Body of pancreas (tissue), 4 donors: ENCODE results near the gene CCDC71. TPM values are rescaled to one million over a fixed set of nuclear protein-coding genes. Genes with fewer than 3 reads are reported as not detected.

Experiments used
- ATAC-seq: fragments of 150-250 bp; one replicate; pipeline ENCODE4 v1.9.1; 2016
- DNase-seq, 4 donors: peaks; one replicate each; pipeline ENCODE4 v3.0.0-alpha.2; 2019
- H3K27ac ChIP-seq, 4 donors: fragments of 200-600 bp; sonication (generic); 1 replicate in 3 of 4; 2 replicates in 1 of 4; pipeline versions ENCODE4 v1.5.1 to v1.6.1; 2016 to 2019; ENCODE audit warnings: mild to moderate bottlenecking in 1 of 4, mixed read lengths in 1 of 4, moderate library complexity in 1 of 4
- H3K27me3 ChIP-seq, 2 donors: fragments of 200-600 bp; sonication (generic); one replicate each; pipeline ENCODE4 v1.6.0; 2016; ENCODE audit warnings: mild to moderate bottlenecking in 1 of 2
- H3K36me3 ChIP-seq, 2 donors: fragments of 200-600 bp; sonication (generic); replicated peaks in 1 of 2; 2 replicates each; pipeline ENCODE4 v1.5.1; 2016; ENCODE audit warnings: low read depth in 2 of 2; ENCODE audit not compliant: insufficient read depth in 1 of 2
- H3K4me1 ChIP-seq: fragments of 200-600 bp; sonication (generic); one replicate; pipeline ENCODE4 v1.6.0; 2016
- H3K4me3 ChIP-seq, 2 donors: fragments of 200-600 bp; sonication (generic); 1 replicate in 1 of 2; 2 replicates in 1 of 2; pipeline ENCODE4 v1.5.1; 2016 to 2019
- H3K9me3 ChIP-seq, 3 donors: fragments of 200-600 bp; sonication (generic); 1 replicate in 2 of 3; 2 replicates in 1 of 3; pipeline ENCODE4 v1.5.1; 2016
- POLR2A ChIP-seq, 3 donors: fragments of 450-650 bp; IDR thresholded peaks; one replicate each; pipeline ENCODE4 v1.6.1; 2016; ENCODE audit warnings: antibody characterized with exemption in 3 of 3, mild to moderate bottlenecking in 2 of 3
- WGBS, 2 donors: methylation state at CpG; one replicate each; pipeline ENCODE4 v1.1.5; 2017; 5-methylcytosine and 5-hydroxymethylcytosine counted together
- intact Hi-C: fragments of 100-400 bp; cut with DNase I; formaldehyde crosslinking; loops from one replicate; pipeline ENCODE4 v1.15.1; 2023
- total RNA-seq, 2 donors: library from RNA; depleted of rRNA; stranded (reverse); fragments of >200 nt; gene quantifications; one replicate each; pipeline ENCODE4 v1.1.0, GENCODE V29; 2016
- TF ChIP-seq, protein P1 (sequence below), 7 experiments: fragments of 450-650 bp in 4 of 7; fragments of 200-600 bp in 3 of 7; sonication (generic) in 3 of 7; IDR thresholded peaks; one replicate each; pipeline ENCODE4 v1.5.1; 2016 to 2019; ENCODE audit warnings: antibody characterized with exemption in 7 of 7

Gene CCDC71
- total RNA-seq, 2 donors from 2014 or later, result 15.5 to 19.5 TPM

DNA sequence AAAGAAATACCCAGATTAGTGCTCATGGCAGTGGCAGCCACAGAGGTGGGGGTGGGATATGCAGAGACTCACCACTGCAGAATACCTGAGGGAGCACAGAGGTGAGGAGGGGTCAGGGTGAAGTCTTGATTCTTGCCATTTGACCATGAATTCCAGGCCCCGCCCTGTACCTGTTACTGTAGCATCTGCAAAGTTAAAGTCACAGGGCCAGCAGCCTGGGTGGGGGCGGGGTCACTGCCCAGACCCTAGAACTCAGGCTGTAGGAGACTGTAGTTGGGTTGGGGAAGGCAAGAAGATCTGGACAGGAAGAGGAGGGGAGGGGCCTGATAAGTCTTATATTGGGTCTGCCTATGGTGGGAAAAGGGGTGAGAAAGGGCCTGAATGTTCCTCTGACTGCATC, 14.5 kb downstream of the CCDC71 start:
- no peaks in the 10 kb centered on the region for H3K27me3 ChIP-seq
- H3K27ac ChIP-seq, result no peak overlapping the region
- 83 to 86% methylated on average over 2 of the region's 2 CpGs for WGBS, 2 donors
- TF ChIP-seq, protein P1, sequence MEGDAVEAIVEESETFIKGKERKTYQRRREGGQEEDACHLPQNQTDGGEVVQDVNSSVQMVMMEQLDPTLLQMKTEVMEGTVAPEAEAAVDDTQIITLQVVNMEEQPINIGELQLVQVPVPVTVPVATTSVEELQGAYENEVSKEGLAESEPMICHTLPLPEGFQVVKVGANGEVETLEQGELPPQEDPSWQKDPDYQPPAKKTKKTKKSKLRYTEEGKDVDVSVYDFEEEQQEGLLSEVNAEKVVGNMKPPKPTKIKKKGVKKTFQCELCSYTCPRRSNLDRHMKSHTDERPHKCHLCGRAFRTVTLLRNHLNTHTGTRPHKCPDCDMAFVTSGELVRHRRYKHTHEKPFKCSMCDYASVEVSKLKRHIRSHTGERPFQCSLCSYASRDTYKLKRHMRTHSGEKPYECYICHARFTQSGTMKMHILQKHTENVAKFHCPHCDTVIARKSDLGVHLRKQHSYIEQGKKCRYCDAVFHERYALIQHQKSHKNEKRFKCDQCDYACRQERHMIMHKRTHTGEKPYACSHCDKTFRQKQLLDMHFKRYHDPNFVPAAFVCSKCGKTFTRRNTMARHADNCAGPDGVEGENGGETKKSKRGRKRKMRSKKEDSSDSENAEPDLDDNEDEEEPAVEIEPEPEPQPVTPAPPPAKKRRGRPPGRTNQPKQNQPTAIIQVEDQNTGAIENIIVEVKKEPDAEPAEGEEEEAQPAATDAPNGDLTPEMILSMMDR (IDR thresholded peaks at IDR 0.05), result no peak
- no peak for TF ChIP-seq POLR2A (IDR thresholded peaks at IDR 0.05)
- DNase-seq (no peak), ATAC-seq (no peak)
- no peaks in the 10 kb centered on the region for H3K36me3 ChIP-seq
- H3K9me3 ChIP-seq, result no peaks in the 10 kb centered on the region
- H3K4me1 ChIP-seq, result no peaks in the 10 kb centered on the region
- H3K4me3 ChIP-seq, result no peak overlapping the region
- intact Hi-C loops, result no loop called here

DNA sequence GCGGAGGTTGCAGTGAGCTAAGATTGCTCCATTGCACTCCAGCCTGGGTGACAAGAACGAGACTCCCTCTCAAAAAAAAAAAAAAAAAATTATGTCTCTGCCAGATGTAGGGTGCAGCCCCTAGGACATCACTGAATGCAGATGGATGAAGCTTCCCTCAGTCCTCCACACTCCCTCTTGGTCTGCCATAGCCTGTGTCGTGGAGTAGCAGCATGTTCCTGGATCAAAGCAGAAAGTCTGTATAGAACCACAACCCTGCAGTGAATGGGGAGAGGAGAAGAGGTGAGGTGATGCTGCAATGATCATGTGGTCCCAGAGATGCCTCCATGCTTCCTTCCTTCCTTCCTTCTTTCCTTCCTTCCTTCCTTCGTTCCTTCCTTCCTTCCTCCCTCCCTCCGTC, 18.0 kb downstream of the CCDC71 start:
- Histone ChIP-seq H3K27me3 (no peaks in the 10 kb centered on the region), H3K4me3 (no peak overlapping the region), H3K27ac (no peak overlapping the region), H3K9me3 (no peaks in the 10 kb centered on the region), H3K4me1 (no peaks in the 10 kb centered on the region), H3K36me3 (no peaks in the 10 kb centered on the region)
- DNase-seq, result no peak
- WGBS, 2 donors, result 71 to 73% methylated on average over 4 to 5 of the region's 5 CpGs
- intact Hi-C loops, result no loop called here
- no peak for TF ChIP-seq POLR2A (IDR thresholded peaks at IDR 0.05)
- TF ChIP-seq, protein P1 (IDR thresholded peaks at IDR 0.05), result no peak
- ATAC-seq, result no peak

DNA sequence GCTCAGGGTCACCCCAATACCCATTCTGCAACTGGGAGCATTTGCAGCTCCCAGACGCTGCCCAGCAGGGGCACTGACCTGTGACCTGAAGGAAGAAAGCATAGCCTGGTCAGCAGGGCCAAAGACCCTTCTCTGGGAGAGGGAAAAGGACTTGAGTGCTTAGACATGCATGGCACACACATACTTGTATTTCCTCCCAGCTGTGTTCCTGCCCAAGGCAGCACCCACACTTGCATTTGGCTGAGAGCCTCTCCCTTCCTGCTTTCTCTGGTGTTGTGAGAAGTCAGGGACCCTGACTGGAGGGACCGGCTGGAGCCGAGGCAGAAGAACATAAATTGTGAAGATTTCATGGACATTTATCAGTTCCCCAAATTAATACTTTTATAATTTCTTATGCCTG, 26.1 kb downstream of the CCDC71 start:
- DNase-seq (no peak), ATAC-seq (no peak)
- H3K4me3 ChIP-seq, result no peak overlapping the region
- no peaks in the 10 kb centered on the region for H3K27me3 ChIP-seq
- H3K36me3 ChIP-seq, result no peaks in the 10 kb centered on the region
- H3K4me1 ChIP-seq, result no peaks in the 10 kb centered on the region
- H3K9me3 ChIP-seq, result no peaks in the 10 kb centered on the region
- TF ChIP-seq POLR2A (IDR thresholded peaks at IDR 0.05), result no peak
- TF ChIP-seq, protein P1 (IDR thresholded peaks at IDR 0.05), result no peak
- H3K27ac ChIP-seq, result no peak overlapping the region
- WGBS, 2 donors, result 63 to 78% methylated on average over 3 of the region's 3 CpGs
- intact Hi-C loops, result no loop called here

DNA sequence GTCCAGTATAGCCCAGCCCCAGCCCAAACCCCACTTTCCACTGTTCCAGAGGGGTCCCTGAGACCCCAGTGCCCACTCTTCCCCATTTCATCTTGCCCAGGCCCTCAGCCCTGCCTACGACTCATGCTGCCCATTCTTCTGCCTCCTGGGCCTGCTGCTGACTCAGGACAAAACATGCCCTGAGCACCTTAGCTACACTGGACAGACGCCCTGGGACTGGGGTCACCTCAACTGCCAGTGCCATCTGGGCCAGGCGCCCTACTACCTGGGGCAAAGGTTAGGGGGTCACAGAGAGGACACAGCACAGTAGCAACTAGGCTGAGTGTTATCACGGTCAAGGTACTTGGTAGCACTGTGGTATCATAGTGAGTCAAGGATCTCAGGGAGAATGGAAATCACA, 30.6 kb downstream of the CCDC71 start:
- 82% methylated on average over 3 to 4 of the region's 4 CpGs for WGBS, 2 donors
- Histone ChIP-seq H3K36me3 (no peaks in the 10 kb centered on the region), H3K4me1 (peaks cover 24% of the 10 kb centered on the region), H3K4me3 (no peak overlapping the region), H3K27ac (no peak overlapping the region), H3K27me3 (no peaks in the 10 kb centered on the region), H3K9me3 (no peaks in the 10 kb centered on the region)
- intact Hi-C loops, result no loop called here
- no peak for TF ChIP-seq POLR2A (IDR thresholded peaks at IDR 0.05)
- TF ChIP-seq, protein P1 (IDR thresholded peaks at IDR 0.05), result no peak
- DNase-seq (no peak), ATAC-seq (no peak)

DNA sequence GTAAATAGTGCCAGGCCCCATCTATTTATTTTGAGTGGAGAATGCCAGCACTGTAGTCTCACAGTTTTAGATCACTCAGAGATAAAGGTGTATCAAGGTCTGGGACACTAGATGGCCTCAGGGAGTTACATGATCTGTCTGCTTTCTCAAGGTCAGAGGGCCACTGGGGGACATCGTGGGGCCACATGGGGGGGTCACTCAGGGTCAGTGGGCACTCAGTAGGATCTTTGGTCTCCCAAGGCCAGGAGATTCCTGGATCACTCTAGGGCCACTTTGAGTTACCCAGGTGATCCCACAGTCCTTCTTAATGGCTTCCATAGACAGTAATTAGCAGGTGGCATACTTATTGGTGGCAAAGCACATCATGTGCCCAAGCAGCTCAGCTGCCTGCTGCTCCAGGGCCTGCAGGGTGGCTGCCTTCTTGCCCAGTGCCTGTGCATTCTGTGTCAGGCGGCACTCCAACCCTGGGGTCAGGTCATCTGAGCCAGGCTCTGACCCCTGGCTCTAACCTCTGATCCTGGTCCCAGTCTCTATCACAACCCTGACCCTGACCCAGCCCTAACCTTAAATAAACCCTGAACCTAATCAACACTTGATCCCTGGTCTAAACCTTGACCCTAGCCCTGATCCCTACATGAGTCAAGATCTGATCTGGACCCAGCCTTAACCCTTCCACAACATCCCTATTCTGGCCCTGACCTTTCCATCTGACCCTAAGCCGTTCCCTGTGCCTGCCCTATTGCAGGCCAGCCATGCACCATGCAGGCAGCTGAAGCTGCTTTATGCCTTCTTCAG, 31.5 kb downstream of the CCDC71 start:
- H3K36me3 ChIP-seq, result no peaks in the 10 kb centered on the region
- no peaks in the 10 kb centered on the region for H3K9me3 ChIP-seq
- TF ChIP-seq POLR2A (IDR thresholded peaks at IDR 0.05), result no peak
- TF ChIP-seq, protein P1 (IDR thresholded peaks at IDR 0.05), result no peak
- intact Hi-C loops, result no loop called here
- DNase-seq (no peak), ATAC-seq (no peak)
- peak overlapping the region in 2 of 4 donors; percentile 20 to 83 for H3K27ac ChIP-seq
- H3K4me1 ChIP-seq, result peaks cover 24% of the 10 kb centered on the region
- no peak overlapping the region for H3K4me3 ChIP-seq
- no peaks in the 10 kb centered on the region for H3K27me3 ChIP-seq
- WGBS, 2 donors, result 50 to 60% methylated on average over 1 to 3 of the region's 3 CpGs
